ENCODE data around the gene ADARB1.
"Not testable (repeated sequence)": the region's sequence is repeated elsewhere in the genome, so short reads cannot be mapped to it uniquely, and the experiment has no call there.

Gene ADARB1, protein sequence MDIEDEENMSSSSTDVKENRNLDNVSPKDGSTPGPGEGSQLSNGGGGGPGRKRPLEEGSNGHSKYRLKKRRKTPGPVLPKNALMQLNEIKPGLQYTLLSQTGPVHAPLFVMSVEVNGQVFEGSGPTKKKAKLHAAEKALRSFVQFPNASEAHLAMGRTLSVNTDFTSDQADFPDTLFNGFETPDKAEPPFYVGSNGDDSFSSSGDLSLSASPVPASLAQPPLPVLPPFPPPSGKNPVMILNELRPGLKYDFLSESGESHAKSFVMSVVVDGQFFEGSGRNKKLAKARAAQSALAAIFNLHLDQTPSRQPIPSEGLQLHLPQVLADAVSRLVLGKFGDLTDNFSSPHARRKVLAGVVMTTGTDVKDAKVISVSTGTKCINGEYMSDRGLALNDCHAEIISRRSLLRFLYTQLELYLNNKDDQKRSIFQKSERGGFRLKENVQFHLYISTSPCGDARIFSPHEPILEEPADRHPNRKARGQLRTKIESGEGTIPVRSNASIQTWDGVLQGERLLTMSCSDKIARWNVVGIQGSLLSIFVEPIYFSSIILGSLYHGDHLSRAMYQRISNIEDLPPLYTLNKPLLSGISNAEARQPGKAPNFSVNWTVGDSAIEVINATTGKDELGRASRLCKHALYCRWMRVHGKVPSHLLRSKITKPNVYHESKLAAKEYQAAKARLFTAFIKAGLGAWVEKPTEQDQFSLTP

DNA sequence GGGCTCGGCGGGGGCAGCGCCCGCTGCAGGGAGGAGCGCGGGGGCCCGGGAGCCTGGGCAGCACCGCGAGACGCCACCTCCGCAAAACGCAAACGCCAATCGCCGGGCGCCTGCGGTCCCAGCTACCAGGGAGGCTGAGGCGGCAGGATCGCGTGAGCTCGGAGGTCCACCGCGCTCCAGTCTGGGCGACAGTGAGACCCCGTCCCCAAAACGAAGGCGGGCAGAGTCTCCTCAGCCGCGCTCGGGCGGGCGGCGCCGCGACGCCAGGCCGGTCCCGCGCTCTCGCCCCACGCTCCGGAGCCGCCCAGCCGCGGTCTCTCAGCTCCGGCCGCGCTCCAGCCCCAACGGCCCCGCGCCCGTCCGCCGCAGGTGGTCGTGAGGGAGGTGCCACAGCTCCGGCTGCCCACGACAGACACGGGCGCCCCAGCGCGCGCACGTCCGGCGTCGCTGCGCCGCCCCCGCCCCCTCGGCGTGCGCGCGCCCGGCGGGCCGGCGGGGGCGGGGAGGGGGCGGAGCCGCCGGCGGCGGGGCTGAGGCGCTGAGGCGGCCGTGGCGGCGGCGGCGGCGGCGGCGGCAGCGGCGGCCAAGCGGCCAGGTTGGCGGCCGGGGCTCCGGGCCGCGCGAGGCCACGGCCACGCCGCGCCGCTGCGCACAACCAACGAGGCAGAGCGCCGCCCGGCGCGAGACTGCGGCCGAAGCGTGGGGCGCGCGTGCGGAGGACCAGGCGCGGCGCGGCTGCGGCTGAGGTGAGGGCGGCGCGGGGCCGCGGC is at the start of gene ADARB1:
Gene ADARB1 (plus strand): TSS at position 533 of the 770 bp plus-strand sequence. CDS start 97,077 bp downstream, outside the sequence.
- DNase-seq = peak; percentile 40

DNA sequence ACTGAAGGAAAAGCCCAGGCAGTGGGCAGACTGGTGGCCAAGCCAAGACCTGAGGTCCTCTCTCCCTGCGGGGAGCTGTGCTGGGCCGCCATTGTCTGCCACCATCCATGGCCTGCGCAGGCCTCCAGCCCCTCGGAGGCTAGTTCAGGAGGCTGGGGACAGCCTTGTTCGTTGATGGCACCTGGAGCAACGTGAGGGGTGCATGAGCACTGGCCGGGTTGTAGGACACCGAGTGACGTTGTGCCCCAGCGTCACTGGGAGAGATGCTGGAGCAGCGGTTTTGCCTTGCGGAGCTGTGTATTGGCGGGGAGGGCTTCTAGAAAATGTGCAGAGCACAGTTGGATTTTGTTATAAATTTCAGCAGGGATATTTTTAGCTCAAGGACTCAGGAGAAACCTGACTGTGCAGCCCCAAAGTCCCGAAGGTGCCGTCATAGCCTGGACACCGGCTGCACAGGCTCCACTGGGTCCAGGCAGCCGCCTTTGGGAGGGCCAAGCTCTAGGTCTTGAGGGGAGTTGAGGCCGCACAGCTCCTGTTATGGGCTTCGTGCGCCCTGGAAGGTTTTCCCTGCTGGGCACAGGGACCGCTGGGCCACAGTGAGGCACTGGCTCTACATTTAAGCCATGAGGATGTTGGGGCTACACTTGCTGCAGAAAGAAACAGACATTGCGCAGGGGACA is 48.2 kb upstream of the ADARB1 start:
- no peak for DNase-seq

DNA sequence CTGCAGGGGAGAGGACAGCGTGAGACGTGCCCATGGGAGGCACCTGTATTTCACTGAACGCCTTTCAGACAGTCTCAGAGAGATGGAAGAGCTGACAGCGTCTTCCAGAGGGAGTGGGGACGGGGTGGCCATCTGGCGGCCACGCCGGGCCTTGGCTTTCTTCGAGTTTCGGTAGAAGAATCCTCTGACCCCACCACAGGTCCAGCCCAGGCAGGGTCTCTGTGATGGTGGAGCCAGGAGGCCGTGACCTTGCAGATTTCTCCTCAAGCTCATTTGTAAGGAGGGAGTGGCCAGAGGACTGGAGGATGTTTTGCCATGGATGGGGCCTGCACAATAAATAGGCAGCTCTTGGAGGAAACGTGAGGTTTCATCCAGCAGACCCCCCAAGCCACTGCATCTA is 47.6 kb upstream of the ADARB1 start:
- DNase-seq = no peak

DNA sequence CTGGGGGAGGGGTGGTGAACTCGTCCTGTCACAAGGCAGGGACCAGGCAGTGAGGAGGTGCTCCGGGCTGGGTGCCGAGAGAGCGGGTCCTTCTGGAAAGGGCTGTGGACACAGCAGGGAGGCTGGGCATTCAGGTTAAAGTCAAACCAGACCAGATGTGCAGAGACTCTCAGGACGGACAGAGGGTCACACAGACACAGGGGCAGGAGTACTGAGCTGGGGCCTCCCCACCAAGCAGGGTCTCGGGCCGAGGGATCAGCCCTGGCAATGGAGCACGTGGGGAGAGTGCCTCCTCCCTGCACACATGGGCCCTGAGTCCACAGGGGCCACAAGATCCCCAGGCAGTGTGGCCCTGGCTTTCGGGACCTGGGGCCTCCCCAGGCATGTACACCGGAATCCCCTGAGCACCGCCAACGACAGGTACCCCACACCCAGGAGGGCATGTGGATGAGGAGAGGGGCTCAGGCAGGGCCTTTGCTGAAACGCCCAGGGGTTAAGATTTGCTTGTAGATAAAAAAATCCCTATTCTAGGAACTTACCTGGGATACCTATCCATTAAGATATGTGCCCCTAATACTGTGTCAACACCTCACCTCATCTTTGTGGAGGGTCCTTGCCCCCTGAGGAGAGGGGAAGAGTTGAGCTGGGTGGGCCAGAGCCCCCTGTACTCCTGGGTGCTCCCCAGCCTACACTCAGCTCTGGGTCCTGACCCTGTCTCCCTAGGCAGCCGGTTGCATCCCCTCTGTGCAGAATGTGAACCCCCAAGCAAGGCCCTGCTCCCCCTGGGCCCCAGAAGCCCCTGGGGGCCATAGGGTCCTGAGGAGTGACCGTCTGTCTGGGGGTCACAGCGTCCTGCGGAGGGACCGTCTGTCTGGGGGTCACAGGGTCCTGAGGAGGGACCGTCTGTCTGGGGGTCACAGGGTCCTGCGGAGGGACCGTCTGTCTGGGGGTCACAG is 46.9 kb upstream of the ADARB1 start:
- no peak for DNase-seq

DNA sequence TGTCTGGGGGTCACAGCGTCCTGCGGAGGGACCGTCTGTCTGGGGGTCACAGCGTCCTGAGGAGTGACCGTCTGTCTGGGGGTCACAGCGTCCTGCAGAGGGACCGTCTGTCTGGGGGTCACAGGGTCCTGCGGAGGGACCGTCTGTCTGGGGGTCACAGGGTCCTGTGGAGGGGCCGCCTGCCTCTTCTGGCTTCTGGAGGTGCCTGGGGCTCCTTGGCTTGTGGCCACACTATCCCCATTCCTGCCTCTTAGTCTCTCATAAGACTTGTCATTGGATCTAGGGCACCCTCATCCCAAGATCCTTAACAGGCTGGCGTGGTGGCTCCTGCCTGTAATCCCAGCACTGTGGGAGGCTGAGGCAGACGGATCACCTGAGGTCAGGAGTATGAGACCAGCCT is 45.7 kb upstream of the ADARB1 start:
- DNase-seq = not testable (repeated sequence)

DNA sequence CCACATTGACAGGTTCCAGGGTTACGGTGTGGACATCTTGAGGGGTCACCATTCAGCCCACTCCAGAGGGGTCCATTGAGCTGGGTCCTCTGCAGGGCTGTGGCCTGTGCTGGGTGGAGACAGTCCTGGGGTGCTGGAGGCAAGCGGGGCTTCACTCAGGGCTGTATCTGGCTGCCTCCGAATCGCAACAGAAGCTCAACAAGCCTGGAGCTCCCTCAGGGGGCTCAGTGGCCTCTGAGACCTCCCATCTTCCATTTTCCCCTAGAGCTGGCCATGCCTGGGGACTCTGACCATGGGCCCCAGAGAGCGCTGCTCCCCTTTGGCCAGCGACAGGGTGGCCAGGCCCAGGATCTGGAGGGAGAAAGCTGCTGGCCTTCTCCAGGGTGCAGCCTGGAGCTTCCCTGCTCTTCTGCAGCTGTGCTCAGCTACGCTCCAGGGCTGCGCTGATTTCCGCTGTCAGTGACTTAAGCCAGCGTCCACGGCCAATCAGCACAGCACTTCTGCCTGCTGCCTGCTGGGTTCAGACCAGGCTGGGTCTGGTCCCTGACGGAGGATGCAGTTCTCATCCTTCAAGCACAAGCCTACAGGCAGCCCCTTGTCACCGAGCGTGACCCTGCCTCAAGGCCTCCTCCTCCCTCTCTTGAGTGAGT is 45.0 kb upstream of the ADARB1 start:
- DNase-seq = no peak

DNA sequence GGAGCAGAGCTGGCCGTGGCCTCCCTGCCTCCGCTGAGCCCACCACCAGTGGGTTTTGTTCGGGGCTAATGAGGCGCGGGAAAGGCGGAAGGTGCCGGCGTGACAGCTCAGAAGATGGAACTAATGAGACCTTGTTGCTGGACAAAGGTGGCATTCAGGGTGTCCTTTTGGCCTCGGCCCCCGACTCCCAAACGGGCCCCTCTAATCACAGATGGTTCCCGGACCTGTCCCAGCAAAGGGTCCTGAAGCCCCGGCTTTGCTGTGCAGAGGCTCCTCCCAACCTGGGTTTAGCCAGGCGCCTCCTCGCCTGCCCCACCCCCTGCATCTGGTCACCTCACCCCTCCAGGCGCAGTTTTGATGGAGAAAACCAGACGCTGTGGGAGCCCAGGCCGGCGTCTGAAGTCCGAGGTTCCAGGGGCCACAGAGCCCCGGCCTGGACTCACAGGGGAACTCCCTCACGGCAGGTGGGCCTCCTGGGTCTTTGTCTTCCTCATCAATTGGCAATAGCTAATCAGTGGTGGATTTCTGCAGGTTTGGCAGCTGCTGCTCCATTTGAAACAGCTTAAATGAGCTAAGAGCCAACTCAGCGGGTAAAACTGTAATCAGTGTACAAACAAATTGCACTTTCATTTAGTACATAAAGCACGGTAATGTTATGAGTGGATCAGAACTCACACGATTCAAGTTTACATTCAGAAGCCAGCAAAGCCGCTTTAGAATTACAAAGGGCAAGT is 44.3 kb upstream of the ADARB1 start:
- DNase-seq = no peak

DNA sequence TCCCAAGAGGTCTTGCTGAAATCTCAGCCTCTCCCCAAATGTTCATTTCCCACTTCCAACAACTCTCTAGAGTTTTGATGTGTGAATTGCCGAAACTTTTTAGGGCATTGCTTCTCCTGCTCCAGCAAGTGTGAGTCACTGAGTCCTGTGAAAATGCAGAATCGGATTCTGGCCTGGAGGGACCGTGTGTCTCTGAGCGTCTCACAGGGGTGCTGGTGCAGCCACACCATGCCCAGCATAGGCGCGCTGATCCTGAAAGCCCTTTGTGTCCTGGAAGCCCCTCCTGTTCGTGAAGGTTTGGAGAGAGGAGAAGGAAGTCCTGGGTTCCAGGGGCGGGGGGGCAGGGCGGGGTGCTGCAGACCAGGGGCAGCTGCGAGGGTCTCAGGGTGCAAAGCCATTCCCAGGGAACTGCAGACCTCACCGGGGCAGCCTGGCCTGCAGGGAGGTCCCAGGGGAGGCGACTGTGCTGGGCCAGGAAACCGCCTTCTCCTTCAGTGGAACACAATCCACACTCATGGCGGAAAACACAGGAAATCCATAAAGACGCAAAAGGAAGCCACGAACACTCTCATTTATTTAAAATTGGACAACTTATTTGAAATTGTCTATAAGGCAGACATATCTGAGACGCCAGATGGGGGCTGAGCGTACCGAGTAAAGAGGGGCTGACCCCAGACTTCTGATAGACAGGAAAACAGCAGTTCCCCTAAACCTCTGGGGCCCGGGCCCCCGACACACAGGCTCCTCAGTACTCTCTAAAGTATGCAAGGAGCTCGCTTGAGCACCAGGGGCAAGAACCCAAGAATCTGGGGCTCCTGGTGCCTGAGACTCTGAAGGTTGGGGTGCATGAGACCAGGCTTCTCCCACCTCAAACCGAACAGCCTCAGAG is 43.5 kb upstream of the ADARB1 start:
- DNase-seq = no peak

DNA sequence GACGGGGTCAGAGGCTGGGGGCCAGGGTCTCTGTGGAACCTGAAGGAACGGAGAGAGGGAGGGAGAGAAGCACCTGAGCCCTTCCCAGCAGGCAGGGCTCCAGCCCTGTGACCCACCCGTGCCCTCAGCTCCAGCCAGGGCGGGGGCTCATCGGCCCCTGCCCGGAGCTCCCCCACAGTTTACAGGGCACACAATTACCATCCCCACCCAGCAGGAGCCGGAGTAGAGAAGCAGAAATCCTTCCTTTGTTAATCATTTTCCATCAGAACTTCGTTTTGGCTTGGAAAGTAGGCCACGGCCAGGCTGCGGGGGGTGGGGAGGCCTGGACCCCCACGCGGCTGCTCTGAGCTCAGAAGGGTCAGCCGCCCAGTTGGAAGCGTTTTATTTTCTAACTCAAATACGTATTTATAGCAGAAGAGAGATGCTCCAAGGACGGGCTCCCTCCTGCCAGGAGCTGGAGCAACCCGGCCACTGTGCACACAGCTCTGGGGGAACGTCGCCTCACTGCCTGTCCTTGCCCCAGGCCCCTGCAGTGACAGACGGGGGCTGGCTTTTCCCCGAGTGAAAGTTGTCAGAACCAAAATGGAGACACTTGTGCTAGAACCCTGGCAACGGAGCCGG is 42.7 kb upstream of the ADARB1 start:
- no peak for DNase-seq

DNA sequence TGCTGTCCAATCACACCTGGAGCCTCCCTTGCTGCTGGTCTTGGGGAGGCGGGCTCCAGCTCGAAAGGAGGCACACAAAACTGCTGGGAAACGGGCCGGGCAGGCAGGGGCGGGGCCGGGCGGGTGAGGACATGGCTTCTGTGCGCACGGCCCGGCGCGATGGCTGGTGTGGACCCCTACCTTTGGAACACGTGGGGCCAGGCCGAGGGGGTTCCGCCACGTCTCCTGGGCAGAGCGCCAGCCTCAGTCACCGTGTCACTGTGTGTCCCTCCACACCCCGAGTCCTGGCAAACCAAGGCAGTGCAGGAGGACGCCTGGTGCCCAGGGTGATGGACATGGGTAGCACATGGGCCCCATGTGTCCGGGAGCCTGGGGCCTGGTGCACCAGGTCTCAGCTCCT is 42.0 kb upstream of the ADARB1 start:
- DNase-seq = no peak

DNA sequence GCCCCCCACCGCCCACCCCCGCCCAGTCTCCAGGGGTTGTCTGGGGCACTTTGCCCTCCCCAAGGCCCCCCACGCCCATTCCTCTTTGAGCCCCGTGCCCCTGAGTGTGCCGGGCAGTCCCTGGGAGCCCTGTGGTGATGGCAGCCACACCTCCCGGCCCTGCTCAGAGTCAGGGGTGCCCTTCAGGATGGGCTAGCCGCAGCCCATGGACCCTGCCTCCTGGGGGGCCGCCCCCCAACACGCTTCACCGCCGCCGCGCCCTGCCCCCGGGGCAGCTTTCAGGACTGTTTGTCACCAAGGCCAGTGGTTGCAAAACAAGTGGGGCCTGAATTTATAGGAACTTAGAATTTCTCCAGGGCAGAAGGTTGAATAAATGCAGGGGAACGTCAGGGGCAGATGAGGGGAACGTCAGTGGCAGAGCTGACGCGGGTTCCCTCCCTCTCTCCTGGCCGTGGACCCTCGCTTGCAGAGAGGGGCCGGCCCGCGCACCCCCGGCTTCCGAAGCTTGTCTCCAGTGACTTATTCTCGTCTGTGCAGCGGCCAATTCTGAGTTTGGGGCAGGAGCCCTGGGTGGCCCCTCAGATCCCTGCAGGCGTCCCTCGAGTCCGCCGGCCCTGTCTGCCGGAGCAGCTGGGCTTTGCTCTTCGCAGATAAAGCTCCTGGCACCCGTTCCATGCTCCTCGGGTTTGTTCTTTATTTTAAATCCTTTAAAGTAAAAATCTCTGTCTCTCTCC is 41.2 kb upstream of the ADARB1 start:
- DNase-seq = no peak

DNA sequence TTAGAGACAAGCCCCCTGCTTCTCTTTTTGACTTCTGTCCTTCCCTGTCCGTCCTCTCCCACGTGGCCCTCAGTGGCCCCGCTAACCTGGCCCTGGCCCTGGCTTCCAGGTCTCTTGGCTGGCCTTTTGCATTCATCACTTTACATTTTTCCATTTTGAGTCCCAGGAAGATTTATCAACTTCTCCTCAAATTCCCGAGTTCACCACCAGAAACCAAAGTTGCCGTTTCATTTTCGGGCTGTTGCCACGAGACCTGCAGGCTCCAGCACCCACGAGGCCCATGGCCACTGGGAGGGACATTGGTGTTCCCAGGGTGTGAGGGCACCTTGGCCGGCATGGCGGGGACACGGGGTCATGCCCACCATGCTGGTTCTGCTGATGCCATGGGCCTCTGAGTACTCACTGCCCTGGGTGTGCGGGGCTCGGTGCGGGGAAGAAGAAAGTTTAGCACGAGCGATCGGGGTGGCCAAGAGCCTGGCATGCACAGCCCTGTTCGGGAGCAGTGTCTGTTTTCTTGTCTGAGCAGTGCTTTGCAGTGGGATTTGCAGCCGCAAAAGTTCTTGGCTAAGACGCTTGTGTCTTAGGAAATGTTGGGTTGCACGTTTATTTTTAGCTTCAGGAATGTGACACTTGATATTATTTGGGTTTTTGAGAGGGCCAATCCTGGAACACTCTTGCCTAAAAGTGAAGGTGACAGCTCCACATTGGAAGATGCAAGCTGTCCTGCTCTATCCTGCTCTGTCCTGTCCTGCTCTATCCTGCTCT is 40.4 kb upstream of the ADARB1 start:
- DNase-seq = no peak

DNA sequence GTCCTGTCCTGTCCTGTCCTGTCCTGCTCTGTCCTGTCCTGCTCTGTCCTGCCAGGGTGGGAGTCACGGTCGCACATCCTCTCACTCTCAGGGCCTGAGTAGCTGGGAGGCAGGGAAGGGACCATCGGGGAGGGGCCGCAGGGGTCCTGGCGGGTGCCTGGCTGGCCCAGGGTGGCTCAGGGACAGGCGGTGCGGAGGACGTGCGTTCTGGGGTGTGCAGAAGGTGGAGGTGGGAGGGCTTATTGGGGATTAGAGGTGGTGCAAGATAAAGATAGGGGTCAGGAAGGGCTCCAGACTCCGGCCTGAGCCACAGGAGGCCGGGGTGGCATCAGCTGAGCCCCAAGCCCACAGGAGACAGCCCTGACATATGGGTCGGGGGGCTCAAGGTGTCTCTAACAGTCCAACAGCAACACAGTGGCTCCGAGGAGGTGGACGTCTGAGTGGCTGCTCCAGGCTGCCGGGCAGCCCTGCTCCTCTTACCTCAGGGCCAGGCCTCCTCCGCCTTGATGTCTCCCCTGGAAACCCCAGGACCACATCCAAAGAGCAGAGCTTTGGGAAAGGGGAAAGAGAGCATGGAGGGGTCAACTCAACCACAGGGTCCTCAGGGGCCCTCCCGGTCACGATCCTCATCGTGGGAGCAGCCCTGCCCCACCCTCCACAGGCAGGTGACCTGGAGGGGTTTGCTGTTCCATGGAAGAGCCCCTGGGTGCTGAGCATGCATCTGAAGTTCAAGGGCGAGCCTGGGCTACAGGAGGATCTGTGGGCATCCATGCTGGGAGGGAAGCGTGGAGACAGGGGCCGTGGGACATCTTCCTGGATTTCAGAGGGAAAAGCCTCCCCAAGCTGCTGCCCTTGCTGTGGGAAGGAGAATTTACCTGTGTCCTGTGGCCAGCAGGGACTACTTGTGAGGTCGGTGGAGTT is 39.6 kb upstream of the ADARB1 start:
- DNase-seq = no peak

DNA sequence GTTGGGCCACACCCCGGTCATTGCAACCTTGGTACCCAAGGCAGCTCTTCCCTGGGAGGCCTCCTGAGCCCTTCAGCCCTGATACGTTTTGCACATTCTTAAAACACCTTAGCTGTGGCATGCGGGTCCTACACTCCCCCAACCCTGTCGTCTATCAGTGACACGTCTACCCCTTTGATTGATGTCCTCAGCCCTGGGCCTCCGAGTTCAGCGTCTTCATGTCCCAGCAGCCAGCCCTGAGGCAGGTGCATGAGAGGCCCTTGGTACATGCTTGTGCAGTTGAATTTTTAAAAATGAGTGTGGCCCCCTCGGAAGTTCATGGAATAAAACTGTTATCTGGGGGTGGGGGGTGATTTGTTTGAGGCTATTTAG is 38.9 kb upstream of the ADARB1 start:
- DNase-seq = no peak

DNA sequence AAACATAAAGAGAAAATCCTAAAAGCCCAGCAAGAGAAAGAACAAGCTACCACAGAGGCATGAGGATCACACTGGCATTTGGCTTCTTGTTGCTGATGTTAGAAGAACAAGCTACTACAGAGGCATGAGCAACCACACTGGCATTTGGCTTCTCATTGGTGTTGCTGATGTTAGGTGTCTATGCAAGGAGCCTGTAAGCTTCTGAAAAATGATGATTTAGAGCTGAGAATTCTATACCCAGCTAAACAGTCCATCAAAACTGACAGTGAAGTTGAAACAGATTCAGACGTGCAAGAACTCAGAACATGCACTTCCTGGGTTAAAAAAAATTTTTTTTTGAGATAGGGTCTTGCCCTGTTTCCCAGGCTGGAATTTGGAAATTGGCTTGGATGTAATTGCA is 37.8 kb upstream of the ADARB1 start:
- no peak for DNase-seq

DNA sequence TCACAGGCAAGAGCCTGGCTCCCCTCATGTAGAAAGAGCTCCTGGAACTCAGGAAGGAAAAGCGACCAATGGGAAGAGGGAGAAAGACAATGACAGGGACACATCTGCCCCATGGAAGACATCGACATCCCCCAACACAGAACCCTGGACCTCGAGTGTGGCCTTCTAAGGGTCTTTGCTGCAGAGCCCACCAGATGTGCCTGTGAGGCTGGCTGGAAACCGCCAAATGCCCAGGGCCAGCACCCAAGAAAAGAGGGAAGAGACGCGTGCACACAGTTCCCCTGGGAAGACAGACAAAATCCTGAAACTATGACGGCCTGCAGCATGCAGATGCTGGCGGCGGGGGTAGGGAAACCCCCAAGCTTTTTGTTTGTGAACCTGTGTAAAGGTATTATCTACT is 36.4 kb upstream of the ADARB1 start:
- no peak for DNase-seq

Data from amniotic stem cell (primary cell).